Measurements from ENCODE around the gene ZNF652.

Gene ZNF652

GRCh38 chr17:49316258-49316570 lies 45.8 kb downstream of the ZNF652 start:
- Histone ChIP-seq H3K36me3 (replicated peaks) (peaks cover 9% of the 10 kb centered on the region), H3K27ac (no peak overlapping the region), H3K27me3 (replicated peaks) (no peaks in the 10 kb centered on the region), H3K4me3 (ENCODE audit: low read depth, low read length) (no peak overlapping the region)
- in situ Hi-C loops (cut with HindIII; ENCODE audit: low pct_ligation_motif_present, low sequenced_read_pairs) = no loop called here
- TF ChIP-seq, protein P1, sequence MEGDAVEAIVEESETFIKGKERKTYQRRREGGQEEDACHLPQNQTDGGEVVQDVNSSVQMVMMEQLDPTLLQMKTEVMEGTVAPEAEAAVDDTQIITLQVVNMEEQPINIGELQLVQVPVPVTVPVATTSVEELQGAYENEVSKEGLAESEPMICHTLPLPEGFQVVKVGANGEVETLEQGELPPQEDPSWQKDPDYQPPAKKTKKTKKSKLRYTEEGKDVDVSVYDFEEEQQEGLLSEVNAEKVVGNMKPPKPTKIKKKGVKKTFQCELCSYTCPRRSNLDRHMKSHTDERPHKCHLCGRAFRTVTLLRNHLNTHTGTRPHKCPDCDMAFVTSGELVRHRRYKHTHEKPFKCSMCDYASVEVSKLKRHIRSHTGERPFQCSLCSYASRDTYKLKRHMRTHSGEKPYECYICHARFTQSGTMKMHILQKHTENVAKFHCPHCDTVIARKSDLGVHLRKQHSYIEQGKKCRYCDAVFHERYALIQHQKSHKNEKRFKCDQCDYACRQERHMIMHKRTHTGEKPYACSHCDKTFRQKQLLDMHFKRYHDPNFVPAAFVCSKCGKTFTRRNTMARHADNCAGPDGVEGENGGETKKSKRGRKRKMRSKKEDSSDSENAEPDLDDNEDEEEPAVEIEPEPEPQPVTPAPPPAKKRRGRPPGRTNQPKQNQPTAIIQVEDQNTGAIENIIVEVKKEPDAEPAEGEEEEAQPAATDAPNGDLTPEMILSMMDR (IDR thresholded peaks at IDR 0.05; ENCODE audit: low read depth, low read length, missing control alignments) = no peak
- DNase-seq = peak; percentile 1

- H3K27me3 ChIP-seq (replicated peaks) = no peaks in the 10 kb centered on the region
- TF ChIP-seq, protein P1 (IDR thresholded peaks at IDR 0.05; ENCODE audit: low read depth, low read length, missing control alignments) = peak; percentile 77
- H3K36me3 ChIP-seq (replicated peaks) = peaks cover 11% of the 10 kb centered on the region
- DNase-seq = peak; percentile 86
- no peak overlapping the region for H3K27ac ChIP-seq
- H3K4me3 ChIP-seq (ENCODE audit: low read depth, low read length) = no peak overlapping the region
- in situ Hi-C loops (cut with HindIII; ENCODE audit: low pct_ligation_motif_present, low sequenced_read_pairs) = no loop called here
Observed at GRCh38 chr17:49315551-49316257, 46.3 kb downstream of the ZNF652 start.

DNA sequence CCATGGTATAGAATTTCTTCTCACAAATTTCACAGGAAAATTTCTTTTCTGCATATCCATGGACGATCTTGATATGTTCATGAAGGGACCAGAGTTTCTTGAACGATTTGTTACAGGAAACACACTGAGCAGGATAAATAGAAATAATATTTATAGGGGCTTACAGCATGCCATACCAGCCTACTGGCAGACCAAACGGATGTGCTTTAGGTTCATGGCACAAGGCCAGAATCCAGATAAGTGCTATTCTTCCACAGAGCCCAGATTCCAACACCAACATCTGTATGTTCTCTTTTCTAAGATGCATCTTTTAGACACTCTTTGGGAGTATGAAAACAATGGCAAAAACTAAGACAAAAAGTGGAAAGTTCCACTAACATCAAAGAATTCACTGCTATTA lies 49.3 kb downstream of the ZNF652 start:
- no peaks in the 10 kb centered on the region for H3K27me3 ChIP-seq (replicated peaks)
- in situ Hi-C loops (cut with HindIII; ENCODE audit: low pct_ligation_motif_present, low sequenced_read_pairs) = no loop called here
- H3K36me3 ChIP-seq (replicated peaks) = peaks cover 11% of the 10 kb centered on the region
- H3K4me3 ChIP-seq (ENCODE audit: low read depth, low read length) = no peak overlapping the region
- DNase-seq = no peak
- TF ChIP-seq, protein P1 (IDR thresholded peaks at IDR 0.05; ENCODE audit: low read depth, low read length, missing control alignments) = no peak
- no peak overlapping the region for H3K27ac ChIP-seq

DNA sequence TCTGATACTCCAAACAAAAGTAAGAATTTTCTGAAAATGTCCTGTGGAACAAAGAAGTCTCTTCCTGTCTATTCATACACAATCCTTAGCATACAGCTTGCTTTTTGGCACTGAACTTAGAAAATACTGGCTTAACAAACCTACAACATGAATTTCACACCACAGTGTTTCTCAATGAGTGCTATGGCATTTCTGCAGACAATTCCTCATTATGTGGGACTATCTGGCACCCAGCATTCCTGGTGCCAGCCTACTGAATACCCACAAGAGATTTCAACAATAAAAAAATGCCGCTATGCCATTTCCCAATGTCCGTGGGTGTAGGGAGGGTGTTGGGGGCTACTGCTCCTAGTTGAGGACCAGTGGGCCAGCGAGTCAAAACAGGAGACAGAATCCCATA lies 62.1 kb downstream of the ZNF652 start:
- in situ Hi-C loops (cut with HindIII; ENCODE audit: low pct_ligation_motif_present, low sequenced_read_pairs) = no loop called here

DNA sequence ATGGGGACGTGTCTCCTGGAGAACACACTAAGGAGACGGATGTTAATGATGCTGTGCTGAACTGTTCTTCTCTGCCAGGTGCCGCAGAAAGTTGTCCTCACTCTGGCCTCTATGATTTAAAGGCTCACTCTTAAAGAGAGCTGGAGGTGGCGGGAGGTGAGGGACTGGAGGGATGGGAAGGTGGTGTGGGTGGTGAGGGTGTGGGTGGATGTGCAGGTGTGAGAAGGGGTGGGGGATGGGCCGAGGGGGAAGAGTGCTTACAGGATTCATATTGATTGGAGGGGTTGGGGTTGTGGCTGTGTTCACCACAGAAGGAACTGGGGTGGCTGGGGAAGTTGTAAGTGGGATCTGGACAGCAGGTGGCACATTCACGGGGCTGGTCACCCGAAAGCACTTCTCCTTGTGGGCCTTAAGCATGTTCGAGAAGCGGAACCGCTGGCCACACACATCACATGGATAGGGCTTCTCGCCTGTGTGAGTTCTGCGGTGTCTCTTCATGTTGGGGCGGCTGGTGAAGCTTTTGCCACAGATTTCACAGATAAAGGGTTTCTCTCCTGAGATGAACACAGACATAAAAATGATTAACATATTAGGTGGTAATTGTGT lies 63.6 kb downstream of the ZNF652 start:
- H3K36me3 ChIP-seq (replicated peaks) = peaks cover 9% of the 10 kb centered on the region
- in situ Hi-C loops (cut with HindIII; ENCODE audit: low pct_ligation_motif_present, low sequenced_read_pairs) = no loop called here
- no peak overlapping the region for H3K4me3 ChIP-seq (ENCODE audit: low read depth, low read length)
- no peak for DNase-seq
- TF ChIP-seq, protein P1 (IDR thresholded peaks at IDR 0.05; ENCODE audit: low read depth, low read length, missing control alignments) = no peak
- no peaks in the 10 kb centered on the region for H3K27me3 ChIP-seq (replicated peaks)
- no peak overlapping the region for H3K27ac ChIP-seq

More for the DNA sequence above, 62.1 kb downstream of the ZNF652 start:
- no peak overlapping the region for H3K27ac ChIP-seq
- H3K27me3 ChIP-seq (replicated peaks) = no peaks in the 10 kb centered on the region
- H3K36me3 ChIP-seq (replicated peaks) = peaks cover 9% of the 10 kb centered on the region
- H3K4me3 ChIP-seq (ENCODE audit: low read depth, low read length) = no peak overlapping the region
- TF ChIP-seq, protein P1 (IDR thresholded peaks at IDR 0.05; ENCODE audit: low read depth, low read length, missing control alignments) = no peak
- DNase-seq = no peak
